Measurements from ENCODE around the gene MYH14. TPM values are rescaled to one million over a fixed set of nuclear protein-coding genes. Genes with fewer than 3 reads are reported as not detected.

Gene MYH14
- total and polyA plus RNA-seq, 2 of the 13 experiments (the other 11 are each of a cell fraction or from before 2014, with no cell fraction given) = 5.5 to 5.8 TPM

GRCh38 chr19:50154529-50154928 lies 48.9 kb upstream of the MYH14 start (continued):
- TF ChIP-seq MTERF4 (CRISPR knock-in tag; IDR thresholded peaks at IDR 0.05) (no peak), FOXO4 (CRISPR knock-in tag; conservative IDR thresholded peaks at IDR 0.05) (no peak), ZNF607 (CRISPR knock-in tag; IDR thresholded peaks at IDR 0.05; ENCODE audit: borderline replicate concordance) (no peak), ZNF460 (CRISPR knock-in tag; IDR thresholded peaks at IDR 0.05; ENCODE audit: borderline replicate concordance) (no peak), ZNF510 (CRISPR knock-in tag; IDR thresholded peaks at IDR 0.05; ENCODE audit: low read depth) (no peak), ZNF614 (CRISPR knock-in tag; IDR thresholded peaks at IDR 0.05; ENCODE audit: borderline replicate concordance) (no peak)

DNA sequence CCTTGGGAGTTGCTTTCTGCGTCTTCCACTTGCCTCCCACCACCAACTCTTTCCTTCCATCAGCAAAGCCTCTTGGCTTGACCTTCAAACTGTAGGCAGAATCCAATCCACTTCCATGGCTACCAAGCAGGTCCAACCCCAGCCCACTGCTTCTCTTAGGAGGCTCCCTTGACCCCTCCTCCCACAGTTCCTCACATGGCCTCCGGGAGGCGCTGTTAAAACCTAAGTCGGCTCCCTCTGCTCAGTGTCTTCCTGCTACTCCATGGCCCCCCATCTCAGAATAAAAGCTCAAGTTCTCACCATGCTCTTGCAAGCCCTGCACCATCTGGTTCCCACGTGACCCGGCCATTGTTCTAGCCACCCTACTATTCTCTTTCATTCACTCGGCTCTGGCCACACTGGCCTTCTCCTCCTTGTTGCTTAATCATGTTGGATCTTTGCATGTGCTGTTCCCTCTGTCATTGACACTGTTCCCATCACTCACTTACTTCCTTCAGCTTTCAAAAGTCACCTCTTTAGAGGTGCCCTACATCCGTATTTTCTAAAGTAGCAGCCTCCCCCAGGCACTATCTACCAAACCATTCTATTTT lies 47.8 kb upstream of the MYH14 start:
- no peak overlapping the region for H3K27ac ChIP-seq (ENCODE audit: extremely low read length, insufficient read depth, low read length)

More for the DNA sequence above, 47.8 kb upstream of the MYH14 start:
- Histone ChIP-seq H3K4me1 (ENCODE audit: insufficient read depth, low read length) (no peaks in the 10 kb centered on the region), H2AFZ (ENCODE audit: low read length) (no peak overlapping the region), H3K4me2 (ENCODE audit: low read depth, low read length) (no peak overlapping the region), H3K79me2 (ENCODE audit: insufficient read depth, low read length) (no peaks in the 10 kb centered on the region), H3K27me3 (ENCODE audit: control insufficient read depth in 1 of 2, insufficient read depth in 2 of 2, low read length in 2 of 2) (peaks cover 0 to 8% of the 10 kb centered on the region in 2 experiments; a peak in 2 of 5 replicates), H3K9ac (ENCODE audit: insufficient read depth, low read depth, low read length) (no peak overlapping the region), H4K20me1 (ENCODE audit: insufficient read depth, low read length) (no peaks in the 10 kb centered on the region), H3K4me3 (replicated peaks in 1 of 3; ENCODE audit: insufficient read depth in 1 of 3, low read depth in 2 of 3, low read length in 3 of 3) (no peak overlapping the region), H3K9me3 (ENCODE audit: low read length) (no peaks in the 10 kb centered on the region; the same call in 1 of the 2 replicates), H3K36me3 (replicated peaks in 1 of 2; ENCODE audit: control insufficient read depth in 1 of 2, insufficient read depth in 2 of 2, low read length in 2 of 2) (no peaks in the 10 kb centered on the region)
- DNase-seq (ENCODE audit: low spot score) = no peak
- no peak for ATAC-seq
- POLR2A ChIA-PET = no interaction called here
- intact Hi-C loops (cut with micrococcal nuclease; ENCODE audit: unreplicated experiment) (no loop called here), in situ Hi-C loops (cut with HindIII; ENCODE audit: extremely low pct_ligation_motif_present, low pct_unique_long_range_greater_than_20kb) (loop anchor here (5.0 kb wide), 1 partner anchor 102 kb away; no protein-coding TSS in a partner anchor)
- no TSS peak for BruUV-seq (replicated peaks)
- TF ChIP-seq KDM5B (CRISPR knock-in tag; IDR thresholded peaks at IDR 0.05; ENCODE audit: borderline replicate concordance) (no peak), CCAR2 (optimal IDR thresholded peaks at IDR 0.05; ENCODE audit: low read depth, low read length) (no peak), CENPT (CRISPR knock-in tag; IDR thresholded peaks at IDR 0.05; ENCODE audit: low read depth) (no peak), PHF5A (CRISPR knock-in tag; IDR thresholded peaks at IDR 0.05; ENCODE audit: low read depth, unreplicated experiment) (no peak), TFAP4 (IDR thresholded peaks at IDR 0.05; ENCODE audit: borderline replicate concordance, low read depth) (no peak), CREM (IDR thresholded peaks at IDR 0.05) (no peak), CREM (CRISPR knock-in tag; IDR thresholded peaks at IDR 0.05) (no peak), FOXP4 (CRISPR knock-in tag; IDR thresholded peaks at IDR 0.05) (no peak), BHLHE40 (IDR thresholded peaks at IDR 0.05; ENCODE audit: low read length) (no peak), SP2 (CRISPR knock-in tag; IDR thresholded peaks at IDR 0.05) (no peak), TCF7 (IDR thresholded peaks at IDR 0.05; ENCODE audit: low read depth) (no peak), ZNF331 (CRISPR knock-in tag; IDR thresholded peaks at IDR 0.05) (no peak)
- 26% methylated on average over 8 of the region's 8 CpGs for WGBS (ENCODE audit: low lambda C conversion rate)
- CTCF ChIA-PET (ENCODE audit: low intra/inter-chr PET ratio, low total read pairs) = no interaction called here
- no peak for FAIRE-seq
